Mononuclear cell (primary cell): ENCODE data around the gene C6orf52. TPM values are rescaled to one million over a fixed set of nuclear protein-coding genes. Genes with fewer than 3 reads are reported as not detected.

Experiments
- H3K27me3 ChIP-seq: 2 replicates; pipeline ENCODE4 v1.6.0; 2011; ENCODE audit warnings: low read length, control low read depth; ENCODE audit not compliant: insufficient read depth
- H3K4me1 ChIP-seq: 2 replicates; pipeline ENCODE4 v1.5.1; 2011; ENCODE audit warnings: mild to moderate bottlenecking, low read length, control low read depth; ENCODE audit not compliant: insufficient read depth
- H3K4me3 ChIP-seq: 2 replicates; pipeline ENCODE4 v1.5.1; 2011; ENCODE audit warnings: mild to moderate bottlenecking, low read length, moderate library complexity
- H3K9me3 ChIP-seq: 2 replicates; pipeline ENCODE4 v1.5.1; 2011; ENCODE audit warnings: low read depth, mild to moderate bottlenecking, control low read depth, low read length
- total RNA-seq: library from RNA; depleted of rRNA; stranded (reverse); fragments of >200 nt; gene quantifications from one replicate; pipeline ENCODE4 v1.2.3, GENCODE V29; 2012

C6orf52 gene
- total RNA-seq, 1 donor: not detected

DNA sequence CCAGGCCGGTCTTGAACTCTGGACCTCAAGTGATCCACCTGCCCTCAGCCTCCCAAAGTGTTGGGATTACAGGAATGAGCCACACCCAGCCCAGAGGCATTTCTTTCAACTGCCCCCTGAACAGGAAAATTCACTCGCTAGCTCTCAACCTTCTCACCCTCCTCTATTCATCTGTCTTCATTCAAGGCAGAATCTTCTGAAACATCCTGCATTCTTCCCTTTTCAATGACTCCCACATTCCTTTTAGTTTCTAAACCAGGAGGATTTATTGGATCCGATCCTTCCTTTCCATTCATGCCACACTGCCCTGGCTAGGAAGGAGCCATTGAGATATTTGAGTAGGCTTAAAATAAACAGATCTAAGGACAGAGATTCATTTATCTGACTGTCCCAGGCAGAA is 52.9 kb downstream of the C6orf52 start:
- Histone ChIP-seq H3K4me1 (peaks cover 29% of the 10 kb centered on the region), H3K27me3 (no peaks in the 10 kb centered on the region), H3K4me3 (no peak overlapping the region), H3K9me3 (no peaks in the 10 kb centered on the region)

DNA sequence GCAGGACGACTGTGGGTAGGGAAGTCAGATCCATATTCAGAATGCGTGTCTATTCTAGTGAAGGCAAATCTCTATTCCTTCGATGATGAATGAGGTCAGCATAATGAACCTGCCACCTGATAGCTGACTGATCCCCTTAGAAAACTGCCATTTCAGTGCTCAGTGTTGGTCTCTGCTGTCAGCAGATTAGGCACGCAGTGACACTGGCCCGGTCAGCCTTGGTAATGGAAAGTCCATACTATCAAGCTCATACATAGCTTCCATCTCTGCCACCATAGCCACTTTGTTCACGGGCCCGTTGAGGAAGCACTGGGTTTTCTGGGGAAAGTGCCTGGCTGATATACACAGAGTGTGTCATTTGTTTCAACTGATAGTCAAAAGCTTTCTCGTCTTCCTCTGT is 54.0 kb downstream of the C6orf52 start:
- Histone ChIP-seq H3K4me1 (peaks cover 29% of the 10 kb centered on the region), H3K27me3 (no peaks in the 10 kb centered on the region), H3K9me3 (no peaks in the 10 kb centered on the region), H3K4me3 (no peak overlapping the region)

DNA sequence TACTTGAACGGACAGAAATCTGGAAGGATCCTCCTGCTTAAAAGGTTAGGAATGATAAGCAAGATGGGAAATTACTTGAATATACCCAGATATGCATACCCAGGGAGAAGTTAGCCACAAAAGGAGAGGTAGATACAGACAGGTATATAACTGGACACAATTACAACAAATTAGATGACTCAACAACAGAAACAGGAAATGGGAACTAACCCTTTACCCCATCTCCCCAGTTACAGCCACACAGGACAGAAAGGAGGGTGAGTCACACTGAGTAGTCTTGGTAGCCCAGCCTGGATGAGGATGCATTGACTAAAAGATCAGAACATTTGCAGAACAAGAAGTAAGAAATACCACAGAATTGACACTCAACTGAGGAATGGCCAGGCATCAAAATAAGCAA is 61.2 kb downstream of the C6orf52 start:
- Histone ChIP-seq H3K4me1 (peaks cover 21% of the 10 kb centered on the region), H3K27me3 (no peaks in the 10 kb centered on the region), H3K9me3 (no peaks in the 10 kb centered on the region), H3K4me3 (no peak overlapping the region)

DNA sequence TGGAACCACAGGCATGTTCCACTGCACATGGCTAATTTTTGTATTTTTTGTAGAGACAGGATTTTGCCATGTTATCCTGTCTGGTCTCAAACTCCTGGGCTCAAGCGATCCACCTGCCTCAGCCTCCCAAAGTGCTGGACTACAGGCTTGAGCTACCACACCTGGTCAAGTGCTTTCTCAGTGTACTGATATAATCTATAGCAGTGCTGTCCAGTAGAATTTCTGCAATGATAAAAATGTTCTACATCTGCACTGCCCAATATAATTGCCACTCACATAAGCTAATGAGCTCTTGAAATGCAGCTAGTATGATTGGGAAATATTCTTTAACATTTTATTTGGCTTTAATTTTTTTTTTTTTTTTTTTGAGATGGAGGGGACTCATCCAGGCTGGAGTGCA is 64.2 kb downstream of the C6orf52 start:
- Histone ChIP-seq H3K4me3 (no peak overlapping the region), H3K9me3 (no peaks in the 10 kb centered on the region), H3K27me3 (no peaks in the 10 kb centered on the region), H3K4me1 (peaks cover 21% of the 10 kb centered on the region)

DNA sequence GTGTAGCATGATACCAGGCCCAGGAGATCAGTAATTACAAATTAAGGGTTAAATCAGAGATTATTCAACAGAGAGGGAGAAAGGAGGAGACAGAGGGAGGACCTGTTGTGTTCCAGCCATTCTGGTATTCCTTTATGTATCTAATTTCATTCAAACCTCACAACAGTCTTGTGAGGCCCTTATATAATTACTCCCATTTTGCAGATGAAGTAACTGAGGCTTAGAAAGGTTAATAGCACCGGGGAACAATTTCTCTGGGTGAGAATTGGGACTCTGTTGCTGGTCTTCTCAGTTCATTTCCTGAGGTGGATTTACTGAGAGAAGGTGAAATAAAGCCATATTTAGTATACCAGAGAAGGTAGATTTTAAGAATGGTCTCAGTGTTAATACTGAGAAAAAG is 66.6 kb downstream of the C6orf52 start:
- H3K9me3 ChIP-seq: no peaks in the 10 kb centered on the region
- H3K27me3 ChIP-seq: no peaks in the 10 kb centered on the region

DNA sequence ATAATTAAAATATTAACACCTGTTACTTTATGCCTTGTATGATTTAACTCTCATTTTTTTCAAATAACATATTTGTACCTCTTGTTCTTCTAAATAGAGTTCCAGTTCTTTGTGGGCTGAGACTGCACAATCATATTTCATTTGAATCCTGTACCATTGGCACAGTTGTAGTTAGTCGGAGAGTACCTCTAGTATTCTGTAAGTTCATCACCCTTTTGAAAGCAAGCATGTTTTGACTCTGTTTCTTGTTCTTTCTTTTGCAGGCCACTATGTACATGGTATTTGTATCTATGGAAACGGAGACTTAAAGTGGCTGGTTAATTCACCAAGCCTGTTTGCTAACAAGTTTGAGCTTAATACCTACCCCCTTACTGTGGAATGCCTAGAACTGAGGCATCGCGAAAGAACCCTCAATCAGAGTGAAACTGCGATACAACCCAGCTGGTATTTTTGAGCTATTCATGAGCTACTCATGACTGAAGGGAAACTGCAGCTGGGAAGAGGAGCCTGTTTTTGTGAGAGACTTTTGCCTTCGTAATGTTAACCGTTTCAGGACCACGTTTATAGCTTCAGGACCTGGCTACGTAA is 68.2 kb downstream of the C6orf52 start:
- Histone ChIP-seq H3K4me3 (no peak overlapping the region), H3K4me1 (peaks cover 11% of the 10 kb centered on the region), H3K27me3 (no peaks in the 10 kb centered on the region), H3K9me3 (no peaks in the 10 kb centered on the region)

More for the DNA sequence above, 66.6 kb downstream of the C6orf52 start:
- Histone ChIP-seq H3K4me3 (no peak overlapping the region), H3K4me1 (peaks cover 13% of the 10 kb centered on the region)

DNA sequence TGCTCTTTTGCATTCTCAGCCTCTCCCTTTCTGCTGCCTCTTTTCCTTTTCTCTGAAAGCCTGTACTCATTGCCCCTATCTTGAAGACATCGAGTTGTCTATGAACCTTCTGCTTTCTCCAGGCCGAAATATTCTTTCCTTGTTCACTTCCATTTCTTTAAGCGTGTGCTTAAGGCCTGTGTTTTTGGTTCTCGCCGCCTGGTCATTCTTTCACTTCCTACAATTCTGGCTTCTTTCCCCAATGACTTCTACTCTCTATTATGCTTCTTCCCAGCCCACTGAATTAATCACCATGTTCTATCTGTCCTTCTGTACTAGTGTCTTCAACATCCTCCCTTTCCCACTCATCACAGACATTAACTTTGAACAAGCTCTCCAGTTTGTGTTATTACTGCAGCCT is 69.6 kb downstream of the C6orf52 start:
- Histone ChIP-seq H3K4me3 (no peak overlapping the region), H3K4me1 (peaks cover 11% of the 10 kb centered on the region), H3K9me3 (no peaks in the 10 kb centered on the region), H3K27me3 (no peaks in the 10 kb centered on the region)

DNA sequence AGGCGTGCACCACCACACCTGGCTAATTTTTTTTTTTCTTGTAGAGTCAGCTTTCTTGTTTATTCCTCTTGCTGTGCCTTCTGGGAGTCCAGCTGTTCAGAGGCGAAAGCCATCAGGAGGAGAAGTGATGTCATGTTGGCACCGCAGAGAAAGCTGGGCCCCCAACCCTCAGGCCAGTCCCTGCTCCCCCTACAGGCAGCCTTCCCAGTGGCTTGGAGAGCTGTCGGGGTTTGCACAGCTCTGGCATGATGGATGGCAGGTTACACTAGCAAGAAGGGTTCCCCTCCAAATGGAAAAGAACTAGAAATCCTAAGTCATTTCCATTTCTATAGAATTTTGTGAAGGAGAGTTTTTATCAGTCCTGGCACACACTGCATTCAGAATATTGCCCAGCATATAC is 72.6 kb downstream of the C6orf52 start:
- Histone ChIP-seq H3K4me3 (no peak overlapping the region), H3K27me3 (no peaks in the 10 kb centered on the region), H3K9me3 (no peaks in the 10 kb centered on the region), H3K4me1 (peaks cover 11% of the 10 kb centered on the region)

Other genes starting within 250 kb of the C6orf52 start
- gene GCNT2, start 173.3 kb downstream of the C6orf52 start, total RNA-seq: 6.8 TPM
- 7.6 TPM for gene PAK1IP1, start 356 bp upstream of the C6orf52 start, total RNA-seq
- gene TMEM14C, start 28.5 kb upstream of the C6orf52 start, total RNA-seq: 20.6 TPM
- 28.9 TPM for gene TMEM14B, start 53.2 kb upstream of the C6orf52 start, total RNA-seq
- gene MAK, start 143.9 kb upstream of the C6orf52 start, total RNA-seq: 0.42 TPM
- gene GCM2, start 187.4 kb upstream of the C6orf52 start, total RNA-seq: not detected
- gene SYCP2L, start 192.4 kb upstream of the C6orf52 start, total RNA-seq: not detected